Neutrophil (primary cell): ENCODE measurements around the gene MTG1.

Source experiments
- H3K27ac ChIP-seq: fragments of 200-600 bp; sonication (generic); 2 replicates; pipeline ENCODE4 v1.5.1; 2016; ENCODE audit warnings: mild to moderate bottlenecking, moderate library complexity
- H3K27me3 ChIP-seq: fragments of 200-600 bp; sonication (generic); 2 replicates; pipeline ENCODE4 v1.6.0; 2016; ENCODE audit warnings: mild to moderate bottlenecking
- H3K36me3 ChIP-seq: fragments of 200-600 bp; sonication (generic); 2 replicates; pipeline ENCODE4 v1.5.1; 2017
- H3K4me1 ChIP-seq, 2 experiments: fragments of 200-600 bp in 1 of 2; sonication (generic) in 1 of 2; 1 replicate in 1 of 2; 2 replicates in 1 of 2; pipeline versions ENCODE4 v1.5.1 to v1.6.1; 2013 to 2016; ENCODE audit warnings: low read depth in 1 of 2, low read length in 1 of 2, mild to moderate bottlenecking in 1 of 2, moderate library complexity in 1 of 2; ENCODE audit not compliant: control insufficient read depth in 1 of 2, insufficient read depth in 1 of 2
- H3K4me3 ChIP-seq, 2 experiments: fragments of 200-600 bp in 1 of 2; sonication (generic) in 1 of 2; 1 replicate in 1 of 2; 2 replicates in 1 of 2; pipeline ENCODE4 v1.5.1; 2013 to 2016; ENCODE audit warnings: low read depth in 1 of 2, low read length in 1 of 2, mild to moderate bottlenecking in 1 of 2, moderate library complexity in 1 of 2
- H3K9me3 ChIP-seq: fragments of 200-600 bp; sonication (generic); 2 replicates; pipeline ENCODE4 v1.5.1; 2016
- TF ChIP-seq, protein P1 (sequence below): fragments of 200-600 bp; sonication (generic); IDR thresholded peaks from 2 replicates; pipeline ENCODE4 v1.5.1; 2016; ENCODE audit warnings: antibody characterized with exemption

Gene MTG1

DNA sequence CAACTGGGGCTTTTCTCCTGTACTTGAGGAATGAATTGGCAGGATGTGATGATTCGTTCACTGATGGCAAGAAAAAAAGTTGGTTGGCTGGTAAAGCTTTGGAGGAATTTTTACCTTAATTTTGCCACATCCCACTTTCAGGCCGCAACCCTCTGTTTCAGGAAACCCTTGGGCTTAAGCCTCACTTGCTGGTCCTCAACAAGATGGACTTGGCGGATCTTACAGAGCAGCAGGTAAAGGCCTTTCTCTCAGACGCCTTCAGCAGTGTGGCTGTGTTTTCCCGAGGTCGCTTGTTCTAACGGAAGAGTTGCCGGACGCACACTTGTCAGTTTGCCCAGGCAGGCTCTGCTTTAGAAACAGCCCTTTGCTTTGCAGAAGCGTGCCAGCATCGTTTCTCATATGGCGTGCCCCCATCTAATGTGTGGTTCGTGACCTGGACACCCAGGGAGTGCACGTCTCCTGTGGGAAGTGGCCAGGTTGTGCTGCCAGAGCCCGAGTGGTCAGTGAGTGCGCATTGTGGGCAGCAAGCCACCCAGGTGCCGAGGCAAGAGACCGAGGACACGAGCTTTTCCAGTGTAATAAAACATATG is 2.2 kb downstream of the MTG1 start:
- Histone ChIP-seq H3K27ac (no peak overlapping the region), H3K27me3 (no peaks in the 10 kb centered on the region), H3K4me3 (no peak overlapping the region), H3K4me1 (peaks cover 13 to 16% of the 10 kb centered on the region in 2 experiments), H3K36me3 (peaks cover 26% of the 10 kb centered on the region), H3K9me3 (no peaks in the 10 kb centered on the region)
- TF ChIP-seq, protein P1, sequence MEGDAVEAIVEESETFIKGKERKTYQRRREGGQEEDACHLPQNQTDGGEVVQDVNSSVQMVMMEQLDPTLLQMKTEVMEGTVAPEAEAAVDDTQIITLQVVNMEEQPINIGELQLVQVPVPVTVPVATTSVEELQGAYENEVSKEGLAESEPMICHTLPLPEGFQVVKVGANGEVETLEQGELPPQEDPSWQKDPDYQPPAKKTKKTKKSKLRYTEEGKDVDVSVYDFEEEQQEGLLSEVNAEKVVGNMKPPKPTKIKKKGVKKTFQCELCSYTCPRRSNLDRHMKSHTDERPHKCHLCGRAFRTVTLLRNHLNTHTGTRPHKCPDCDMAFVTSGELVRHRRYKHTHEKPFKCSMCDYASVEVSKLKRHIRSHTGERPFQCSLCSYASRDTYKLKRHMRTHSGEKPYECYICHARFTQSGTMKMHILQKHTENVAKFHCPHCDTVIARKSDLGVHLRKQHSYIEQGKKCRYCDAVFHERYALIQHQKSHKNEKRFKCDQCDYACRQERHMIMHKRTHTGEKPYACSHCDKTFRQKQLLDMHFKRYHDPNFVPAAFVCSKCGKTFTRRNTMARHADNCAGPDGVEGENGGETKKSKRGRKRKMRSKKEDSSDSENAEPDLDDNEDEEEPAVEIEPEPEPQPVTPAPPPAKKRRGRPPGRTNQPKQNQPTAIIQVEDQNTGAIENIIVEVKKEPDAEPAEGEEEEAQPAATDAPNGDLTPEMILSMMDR = no peak

DNA sequence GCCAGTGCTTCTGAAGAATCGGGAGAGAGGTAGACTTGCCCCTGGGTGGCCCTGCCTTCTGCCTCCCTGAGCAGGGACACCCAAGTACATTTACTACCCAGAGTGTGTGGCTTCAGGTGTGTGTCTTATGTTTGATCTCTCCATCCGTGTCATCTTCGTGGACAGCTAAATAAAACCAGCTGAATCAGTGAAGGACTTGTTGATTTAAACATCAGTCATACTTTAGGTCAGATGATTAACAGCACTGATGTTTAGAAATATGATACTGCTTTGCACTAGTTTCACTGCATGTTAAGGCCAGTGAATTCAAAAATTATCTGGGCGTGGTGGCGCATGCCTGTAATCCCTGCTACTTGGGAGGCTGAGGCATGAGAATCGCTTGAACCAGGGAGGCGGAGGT is 4.0 kb downstream of the MTG1 start:
- H3K4me1 ChIP-seq = peaks cover 13 to 16% of the 10 kb centered on the region in 2 experiments
- no peak overlapping the region for H3K4me3 ChIP-seq
- H3K9me3 ChIP-seq = no peaks in the 10 kb centered on the region
- TF ChIP-seq, protein P1 = no peak
- peaks cover 41% of the 10 kb centered on the region for H3K36me3 ChIP-seq
- H3K27ac ChIP-seq = no peak overlapping the region
- H3K27me3 ChIP-seq = no peaks in the 10 kb centered on the region

DNA sequence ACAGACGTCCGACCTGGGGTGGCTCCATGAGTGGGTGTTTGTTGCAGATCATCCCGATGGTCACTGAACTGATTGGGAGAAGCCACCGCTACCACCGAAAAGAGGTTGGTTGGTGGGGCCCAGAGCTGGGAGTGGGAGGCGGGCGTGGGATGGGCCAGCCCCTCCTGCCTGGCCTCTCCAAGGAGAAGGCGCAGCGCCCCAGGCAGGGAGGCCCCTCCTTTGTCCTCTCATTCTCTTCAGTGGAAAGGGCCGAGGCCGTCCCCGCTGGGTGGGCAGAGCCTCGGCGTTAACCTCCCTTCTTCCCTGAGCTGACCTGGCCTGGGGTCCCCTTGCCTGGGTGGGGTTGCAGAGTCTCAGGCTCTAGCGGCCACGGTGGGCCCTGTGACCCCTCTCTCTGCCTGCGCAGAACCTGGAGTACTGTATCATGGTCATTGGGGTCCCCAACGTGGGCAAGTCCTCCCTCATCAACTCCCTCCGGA is 5.2 kb downstream of the MTG1 start:
- no peak overlapping the region for H3K4me3 ChIP-seq
- H3K27me3 ChIP-seq = no peaks in the 10 kb centered on the region
- peaks cover 7 to 8% of the 10 kb centered on the region in 2 experiments for H3K4me1 ChIP-seq
- H3K9me3 ChIP-seq = no peaks in the 10 kb centered on the region
- H3K36me3 ChIP-seq = peaks cover 47% of the 10 kb centered on the region
- TF ChIP-seq, protein P1 = no peak
- H3K27ac ChIP-seq = no peak overlapping the region

DNA sequence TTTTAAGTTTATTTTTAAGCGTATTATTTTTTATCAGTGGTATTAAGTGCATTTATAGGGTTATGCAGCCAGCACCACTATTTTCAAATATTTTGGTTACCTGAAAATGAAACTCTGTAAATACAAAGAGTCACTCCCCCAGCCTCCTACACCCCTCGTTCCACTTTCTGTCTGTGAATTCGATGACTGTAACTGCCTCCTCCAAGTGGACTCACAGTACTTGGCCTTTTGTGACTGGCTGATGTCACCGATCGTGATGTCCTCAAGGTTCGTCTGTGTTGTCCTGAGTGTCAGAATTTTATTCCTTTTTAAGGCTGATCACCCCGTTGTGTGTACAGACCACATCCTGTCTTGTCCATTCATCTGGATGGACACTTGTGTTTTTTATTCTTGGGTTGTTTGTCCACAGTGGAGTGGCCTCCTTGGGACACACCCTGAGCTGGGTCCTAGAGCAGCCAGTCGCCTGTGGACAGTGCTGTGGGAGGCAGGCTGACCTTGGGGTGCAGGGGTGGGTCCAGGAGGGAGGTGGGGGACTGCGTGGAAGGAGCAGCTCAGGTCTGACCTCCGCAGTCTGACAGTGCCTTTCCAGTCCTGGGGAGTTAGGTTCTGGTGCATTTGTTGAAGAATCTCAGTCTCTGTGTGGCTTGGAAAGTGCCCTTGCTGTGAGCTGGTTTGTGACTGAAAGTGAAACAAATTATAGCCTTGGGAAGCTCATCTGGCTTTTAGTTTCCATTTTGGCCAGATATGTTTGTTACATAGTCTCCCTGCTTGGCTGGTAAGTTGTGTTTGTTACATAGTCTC is 6.9 kb downstream of the MTG1 start:
- Histone ChIP-seq H3K4me1 (no peaks in the 10 kb centered on the region), H3K27me3 (no peaks in the 10 kb centered on the region), H3K9me3 (no peaks in the 10 kb centered on the region), H3K27ac (no peak overlapping the region), H3K36me3 (peaks cover 54% of the 10 kb centered on the region), H3K4me3 (no peak overlapping the region)
- TF ChIP-seq, protein P1 = no peak

DNA sequence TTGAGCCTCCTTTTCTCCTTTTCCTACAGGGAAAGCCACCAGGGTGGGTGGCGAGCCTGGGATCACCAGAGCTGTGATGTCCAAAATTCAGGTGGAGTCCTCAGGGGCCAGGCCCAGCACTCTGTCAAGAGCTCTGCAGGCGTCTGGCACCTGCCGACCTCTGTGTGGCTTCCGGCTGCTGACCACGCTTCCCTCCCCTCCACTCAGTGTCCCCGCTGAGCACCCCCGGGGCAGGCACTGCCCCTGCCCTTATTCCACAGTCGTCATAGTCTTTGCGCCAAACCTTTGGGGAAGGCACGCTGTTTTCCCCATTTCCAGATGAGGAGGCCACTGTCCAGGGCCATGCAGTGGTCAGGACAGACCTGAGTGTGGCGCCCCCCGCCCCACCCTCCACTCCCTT is 7.5 kb downstream of the MTG1 start:
- H3K27ac ChIP-seq = no peak overlapping the region
- H3K4me3 ChIP-seq = no peak overlapping the region
- H3K4me1 ChIP-seq = no peaks in the 10 kb centered on the region
- H3K36me3 ChIP-seq = peaks cover 58% of the 10 kb centered on the region
- H3K27me3 ChIP-seq = no peaks in the 10 kb centered on the region
- H3K9me3 ChIP-seq = no peaks in the 10 kb centered on the region
- TF ChIP-seq, protein P1 = no peak
